ENCODE results near the gene VASH2.

Gene VASH2

GRCh38 chr1:212930986-212931678, 19.2 kb upstream of the VASH2 start:
- H3K36me3 ChIP-seq (ENCODE audit: control insufficient read depth, insufficient read depth, low read length) = no peaks in the 10 kb centered on the region
- H3K4me1 ChIP-seq (ENCODE audit: control insufficient read depth, insufficient read depth, low read length, poor library complexity, severe bottlenecking) = peaks cover 8% of the 10 kb centered on the region
- H3K9me3 ChIP-seq (ENCODE audit: control insufficient read depth, low read length) = peaks cover 6% of the 10 kb centered on the region
- 82 to 92% methylated on average over 7 of the region's 10 CpGs for WGBS, 2 experiments (ENCODE audit: insufficient coverage in 2 of 2)
- no peak overlapping the region for H3K4me3 ChIP-seq (ENCODE audit: extremely low read depth, insufficient read depth, low read length, poor library complexity, severe bottlenecking)
- H3K27ac ChIP-seq (ENCODE audit: low read depth, low read length, severe bottlenecking) = no peak overlapping the region

- Histone ChIP-seq H3K4me1 (ENCODE audit: control insufficient read depth, insufficient read depth, low read length, poor library complexity, severe bottlenecking) (peaks cover 4% of the 10 kb centered on the region), H3K27ac (ENCODE audit: low read depth, low read length, severe bottlenecking) (no peak overlapping the region), H3K9me3 (ENCODE audit: control insufficient read depth, low read length) (no peaks in the 10 kb centered on the region), H3K36me3 (ENCODE audit: control insufficient read depth, insufficient read depth, low read length) (no peaks in the 10 kb centered on the region), H3K4me3 (ENCODE audit: extremely low read depth, insufficient read depth, low read length, poor library complexity, severe bottlenecking) (no peak overlapping the region)
- WGBS, 2 experiments (ENCODE audit: insufficient coverage in 2 of 2) = no CpG with 5 or more reads among the region's 1 CpG
These were observed 16.4 kb upstream of the VASH2 start for GRCh38 chr1:212933815-212934471.

- H3K36me3 ChIP-seq (ENCODE audit: control insufficient read depth, insufficient read depth, low read length) = no peaks in the 10 kb centered on the region
- no peak overlapping the region for H3K27ac ChIP-seq (ENCODE audit: low read depth, low read length, severe bottlenecking)
- H3K4me3 ChIP-seq (ENCODE audit: extremely low read depth, insufficient read depth, low read length, poor library complexity, severe bottlenecking) = no peak overlapping the region
- H3K9me3 ChIP-seq (ENCODE audit: control insufficient read depth, low read length) = peaks cover 2% of the 10 kb centered on the region
- WGBS, 2 experiments (ENCODE audit: insufficient coverage in 2 of 2) = 89 to 100% methylated on average over 4 to 5 of the region's 7 CpGs
- H3K4me1 ChIP-seq (ENCODE audit: control insufficient read depth, insufficient read depth, low read length, poor library complexity, severe bottlenecking) = no peaks in the 10 kb centered on the region
These were observed 14.9 kb upstream of the VASH2 start for GRCh38 chr1:212935387-212935981.

GRCh38 chr1:212937034-212937433, 13.3 kb upstream of the VASH2 start:
- Histone ChIP-seq H3K36me3 (ENCODE audit: control insufficient read depth, insufficient read depth, low read length) (no peaks in the 10 kb centered on the region), H3K4me1 (ENCODE audit: control insufficient read depth, insufficient read depth, low read length, poor library complexity, severe bottlenecking) (no peaks in the 10 kb centered on the region), H3K9me3 (ENCODE audit: control insufficient read depth, low read length) (peaks cover 6% of the 10 kb centered on the region), H3K27ac (ENCODE audit: low read depth, low read length, severe bottlenecking) (no peak overlapping the region), H3K4me3 (ENCODE audit: extremely low read depth, insufficient read depth, low read length, poor library complexity, severe bottlenecking) (no peak overlapping the region)
- 85 to 100% methylated on average over 1 to 3 of the region's 3 CpGs for WGBS, 2 experiments (ENCODE audit: insufficient coverage in 2 of 2)

GRCh38 chr1:212938846-212939245, 11.5 kb upstream of the VASH2 start:
- no peak overlapping the region for H3K4me3 ChIP-seq (ENCODE audit: extremely low read depth, insufficient read depth, low read length, poor library complexity, severe bottlenecking)
- H3K9me3 ChIP-seq (ENCODE audit: control insufficient read depth, low read length) = peaks cover 6% of the 10 kb centered on the region
- no peaks in the 10 kb centered on the region for H3K36me3 ChIP-seq (ENCODE audit: control insufficient read depth, insufficient read depth, low read length)
- no peak overlapping the region for H3K27ac ChIP-seq (ENCODE audit: low read depth, low read length, severe bottlenecking)
- WGBS, 2 experiments (ENCODE audit: insufficient coverage in 2 of 2) = 92 to 95% methylated on average over 5 to 6 of the region's 6 CpGs
- H3K4me1 ChIP-seq (ENCODE audit: control insufficient read depth, insufficient read depth, low read length, poor library complexity, severe bottlenecking) = no peaks in the 10 kb centered on the region

- Histone ChIP-seq H3K9me3 (ENCODE audit: control insufficient read depth, low read length) (peaks cover 6% of the 10 kb centered on the region), H3K27ac (ENCODE audit: low read depth, low read length, severe bottlenecking) (no peak overlapping the region), H3K4me1 (ENCODE audit: control insufficient read depth, insufficient read depth, low read length, poor library complexity, severe bottlenecking) (no peaks in the 10 kb centered on the region), H3K4me3 (ENCODE audit: extremely low read depth, insufficient read depth, low read length, poor library complexity, severe bottlenecking) (no peak overlapping the region), H3K36me3 (ENCODE audit: control insufficient read depth, insufficient read depth, low read length) (no peaks in the 10 kb centered on the region)
- WGBS, 2 experiments (ENCODE audit: insufficient coverage in 2 of 2) = 100% methylated on average over 1 of the region's 1 CpG; no CpG with 5 or more reads in 1 of the 2 experiments
These were observed 8.9 kb upstream of the VASH2 start for GRCh38 chr1:212941452-212941851.

- peaks cover 6% of the 10 kb centered on the region for H3K9me3 ChIP-seq (ENCODE audit: control insufficient read depth, low read length)
- 88 to 96% methylated on average over 4 to 5 of the region's 6 CpGs for WGBS, 2 experiments (ENCODE audit: insufficient coverage in 2 of 2)
- no peaks in the 10 kb centered on the region for H3K4me1 ChIP-seq (ENCODE audit: control insufficient read depth, insufficient read depth, low read length, poor library complexity, severe bottlenecking)
- H3K4me3 ChIP-seq (ENCODE audit: extremely low read depth, insufficient read depth, low read length, poor library complexity, severe bottlenecking) = no peak overlapping the region
- H3K36me3 ChIP-seq (ENCODE audit: control insufficient read depth, insufficient read depth, low read length) = no peaks in the 10 kb centered on the region
- no peak overlapping the region for H3K27ac ChIP-seq (ENCODE audit: low read depth, low read length, severe bottlenecking)
These were observed 7.5 kb upstream of the VASH2 start for GRCh38 chr1:212942679-212943392.

- Histone ChIP-seq H3K4me1 (ENCODE audit: control insufficient read depth, insufficient read depth, low read length, poor library complexity, severe bottlenecking) (no peaks in the 10 kb centered on the region), H3K27ac (ENCODE audit: low read depth, low read length, severe bottlenecking) (no peak overlapping the region), H3K36me3 (ENCODE audit: control insufficient read depth, insufficient read depth, low read length) (no peaks in the 10 kb centered on the region), H3K9me3 (ENCODE audit: control insufficient read depth, low read length) (peaks cover 6% of the 10 kb centered on the region), H3K4me3 (ENCODE audit: extremely low read depth, insufficient read depth, low read length, poor library complexity, severe bottlenecking) (no peak overlapping the region)
- 92 to 96% methylated on average over 4 of the region's 4 CpGs for WGBS, 2 experiments (ENCODE audit: insufficient coverage in 2 of 2)
These were observed 7.0 kb upstream of the VASH2 start for GRCh38 chr1:212943393-212943710.

GRCh38 chr1:212944229-212944901, 6.0 kb upstream of the VASH2 start:
- H3K36me3 ChIP-seq (ENCODE audit: control insufficient read depth, insufficient read depth, low read length) = no peaks in the 10 kb centered on the region
- WGBS, 2 experiments (ENCODE audit: insufficient coverage in 2 of 2) = 87 to 98% methylated on average over 4 to 5 of the region's 6 CpGs
- H3K9me3 ChIP-seq (ENCODE audit: control insufficient read depth, low read length) = peaks cover 6% of the 10 kb centered on the region
- no peak overlapping the region for H3K4me3 ChIP-seq (ENCODE audit: extremely low read depth, insufficient read depth, low read length, poor library complexity, severe bottlenecking)
- H3K4me1 ChIP-seq (ENCODE audit: control insufficient read depth, insufficient read depth, low read length, poor library complexity, severe bottlenecking) = no peaks in the 10 kb centered on the region
- no peak overlapping the region for H3K27ac ChIP-seq (ENCODE audit: low read depth, low read length, severe bottlenecking)

GRCh38 chr1:212945056-212945455, 5.3 kb upstream of the VASH2 start:
- H3K9me3 ChIP-seq (ENCODE audit: control insufficient read depth, low read length) = peaks cover 6% of the 10 kb centered on the region
- no peaks in the 10 kb centered on the region for H3K36me3 ChIP-seq (ENCODE audit: control insufficient read depth, insufficient read depth, low read length)
- 83 to 100% methylated on average over 2 of the region's 2 CpGs for WGBS, 2 experiments (ENCODE audit: insufficient coverage in 2 of 2)
- no peak overlapping the region for H3K27ac ChIP-seq (ENCODE audit: low read depth, low read length, severe bottlenecking)
- H3K4me1 ChIP-seq (ENCODE audit: control insufficient read depth, insufficient read depth, low read length, poor library complexity, severe bottlenecking) = no peaks in the 10 kb centered on the region
- no peak overlapping the region for H3K4me3 ChIP-seq (ENCODE audit: extremely low read depth, insufficient read depth, low read length, poor library complexity, severe bottlenecking)
